Islet precursor cell (in vitro differentiated cells): ENCODE measurements around the gene CD5L.

ENCODE experiments used
- DNase-seq: peaks from one replicate; pipeline ENCODE4 v3.0.0-alpha.2; 2018

The CD5L gene

GRCh38 chr1:157806431-157807149 is 35.0 kb downstream of the CD5L start:
- no peak for DNase-seq

- DNase-seq: no peak
These were observed 37.8 kb downstream of the CD5L start for GRCh38 chr1:157803851-157804250.

- no peak for DNase-seq
These were observed 41.6 kb downstream of the CD5L start for GRCh38 chr1:157799996-157800395.

- DNase-seq: no peak
These were observed 43.4 kb downstream of the CD5L start for GRCh38 chr1:157798211-157798610.

GRCh38 chr1:157785248-157785647 is 56.4 kb downstream of the CD5L start:
- DNase-seq: no peak

- no peak for DNase-seq
These were observed 56.8 kb downstream of the CD5L start for GRCh38 chr1:157784801-157785200.

- DNase-seq: no peak
These were observed 58.7 kb downstream of the CD5L start for GRCh38 chr1:157782931-157783330.

- DNase-seq: no peak
These were observed 60.6 kb downstream of the CD5L start for GRCh38 chr1:157781048-157781447.
